ENCODE results near the gene NIPAL4.

- no peak for TF ChIP-seq CTCF (IDR thresholded peaks at IDR 0.05)
- no peak for TF ChIP-seq CHD2 (IDR thresholded peaks at IDR 0.05; ENCODE audit: low read length, partially characterized antibody)
- TF ChIP-seq EP300 (IDR thresholded peaks at IDR 0.05) = peak in 1 of 2 experiments; percentile 35; a peak in 1 of 5 replicates
- no peak for TF ChIP-seq RNF2 (IDR thresholded peaks at IDR 0.05; ENCODE audit: borderline replicate concordance, low read depth)
- TF ChIP-seq RFX5 (IDR thresholded peaks at IDR 0.05) = no peak
- no peak for TF ChIP-seq CBX8 (IDR thresholded peaks at IDR 0.05)
- no peak for TF ChIP-seq POLR2A (IDR thresholded peaks at IDR 0.05; ENCODE audit: low read length)
- TF ChIP-seq HDAC2 (IDR thresholded peaks at IDR 0.05) = no peak
- no peak for TF ChIP-seq PBX3 (IDR thresholded peaks at IDR 0.05)
- TF ChIP-seq USF2 (IDR thresholded peaks at IDR 0.05) = no peak
These were observed 4.6 kb downstream of the NIPAL4 start for GRCh38 chr5:157464519-157465171.

Data from A549 (cell line).